Fibroblast of lung (primary cell): Measurements from ENCODE around the gene LDHB. TPM values are rescaled to one million over a fixed set of nuclear protein-coding genes. Genes with fewer than 3 reads are reported as not detected.

Source experiments
- DNase-seq, 2 donors: peaks; one replicate each; pipeline versions ENCODE4 v3.0.0 to v3.0.0-alpha.2; 2010; ENCODE audit warnings: low read depth in 2 of 2
- H2AFZ ChIP-seq: 2 replicates; pipeline ENCODE4 v1.5.1; 2012; ENCODE audit warnings: low read length, control low read depth, inconsistent platforms
- H3K27ac ChIP-seq: 2 replicates; pipeline ENCODE4 v1.5.1; 2011; ENCODE audit warnings: low read length, control low read depth; ENCODE audit not compliant: insufficient read depth
- H3K27me3 ChIP-seq: 2 replicates; pipeline ENCODE4 v1.5.1; 2011; ENCODE audit warnings: mild to moderate bottlenecking, low read length; ENCODE audit not compliant: control insufficient read depth, insufficient read depth
- H3K36me3 ChIP-seq: 2 replicates; pipeline ENCODE4 v1.5.1; 2011; ENCODE audit warnings: low read length; ENCODE audit not compliant: control insufficient read depth, insufficient read depth
- H3K4me1 ChIP-seq: 2 replicates; pipeline ENCODE4 v1.5.1; 2011; ENCODE audit warnings: low read length; ENCODE audit not compliant: control insufficient read depth, insufficient read depth; ENCODE audit errors: extremely low read depth
- H3K4me2 ChIP-seq: 2 replicates; pipeline ENCODE4 v1.5.1; 2011; ENCODE audit warnings: low read length, control low read depth; ENCODE audit not compliant: insufficient read depth; ENCODE audit errors: extremely low read depth
- H3K4me3 ChIP-seq, 4 experiments: fragments of 200-600 bp in 1 of 4; sonication (generic) in 1 of 4; replicated peaks in 1 of 4; 2 replicates each; pipeline ENCODE4 v1.5.1; 2011 to 2016; ENCODE audit warnings: low read length in 4 of 4, low read depth in 3 of 4, mild to moderate bottlenecking in 3 of 4, control low read depth in 2 of 4, inconsistent platforms in 1 of 4, mixed read lengths in 1 of 4; ENCODE audit not compliant: insufficient read depth in 1 of 4; ENCODE audit errors: control extremely low read depth in 1 of 4
- H3K79me2 ChIP-seq: 2 replicates; pipeline ENCODE4 v1.5.1; 2012; ENCODE audit warnings: mild to moderate bottlenecking, low read length, inconsistent platforms; ENCODE audit not compliant: control insufficient read depth, insufficient read depth
- H3K9ac ChIP-seq: 2 replicates; pipeline ENCODE4 v1.5.1; 2011; ENCODE audit warnings: mild to moderate bottlenecking, low read length, control low read depth; ENCODE audit not compliant: insufficient read depth
- H3K9me3 ChIP-seq: 2 replicates; pipeline ENCODE4 v1.5.1; 2012; ENCODE audit warnings: low read depth, low read length; ENCODE audit not compliant: control insufficient read depth, insufficient read depth
- H4K20me1 ChIP-seq: 2 replicates; pipeline ENCODE4 v1.5.1; 2011; ENCODE audit warnings: low read length; ENCODE audit not compliant: control insufficient read depth, insufficient read depth; ENCODE audit errors: extremely low read depth
- CTCF ChIP-seq, 2 donors: IDR thresholded peaks in 1 of 2; conservative IDR thresholded peaks in 1 of 2; 1 replicate in 1 of 2; 2 replicates in 1 of 2; pipeline ENCODE4 v1.5.1; 2011 to 2012; ENCODE audit warnings: low read length in 2 of 2, control low read depth in 1 of 2, inconsistent platforms in 1 of 2, low read depth in 1 of 2, mild to moderate bottlenecking in 1 of 2
- EZH2 ChIP-seq: IDR thresholded peaks from 2 replicates; pipeline ENCODE4 v1.5.1; 2012; ENCODE audit warnings: low read length, control low read depth, mild to moderate bottlenecking; ENCODE audit errors: missing control alignments
- polyA plus RNA-seq, 2 donors: library from polyadenylated mRNA; depleted of rRNA in 1 of 2; stranded (reverse) in 1 of 2; unstranded in 1 of 2; fragments of >200 nt; gene quantifications; 2 replicates each; pipeline ENCODE4 v1.2.1, GENCODE V29; 2011 to 2012; ENCODE audit warnings: missing spikeins in 1 of 2
- total RNA-seq: library from RNA; depleted of rRNA; stranded (reverse); fragments of >200 nt; gene quantifications from 2 replicates; pipeline ENCODE4 v1.2.1, GENCODE V29; 2014

Gene LDHB
- total and polyA plus RNA-seq, 2 donors (not counting 1 experiment from before 2014, with no cell fraction given) = 628 to 905 TPM

- Histone ChIP-seq H2AFZ (no peak overlapping the region), H4K20me1 (no peaks in the 10 kb centered on the region), H3K27ac (no peak overlapping the region), H3K36me3 (no peaks in the 10 kb centered on the region), H3K79me2 (no peaks in the 10 kb centered on the region), H3K9ac (no peak overlapping the region), H3K4me3 (no peak overlapping the region), H3K4me2 (no peak overlapping the region), H3K9me3 (no peaks in the 10 kb centered on the region), H3K4me1 (no peaks in the 10 kb centered on the region), H3K27me3 (no peaks in the 10 kb centered on the region)
- no peak for DNase-seq
- no peak for TF ChIP-seq EZH2
- no peak for TF ChIP-seq CTCF (conservative IDR thresholded peaks at IDR 0.05 in 1 of 2, IDR thresholded peaks at IDR 0.05 in 1 of 2; ENCODE audit: low read depth in 1 of 2, low read length in 2 of 2)
Observed at GRCh38 chr12:21694660-21695059, 37.0 kb upstream of the LDHB start.

- DNase-seq = no peak
Observed at GRCh38 chr12:21691515-21691914, 33.9 kb upstream of the LDHB start.

GRCh38 chr12:21690704-21691368 is 33.2 kb upstream of the LDHB start:
- Histone ChIP-seq H3K27me3 (no peaks in the 10 kb centered on the region), H2AFZ (no peak overlapping the region), H3K27ac (no peak overlapping the region), H3K4me3 (no peak overlapping the region), H3K4me2 (no peak overlapping the region), H3K9ac (no peak overlapping the region), H3K9me3 (no peaks in the 10 kb centered on the region), H3K4me1 (no peaks in the 10 kb centered on the region), H3K79me2 (no peaks in the 10 kb centered on the region), H3K36me3 (no peaks in the 10 kb centered on the region), H4K20me1 (no peaks in the 10 kb centered on the region)
- TF ChIP-seq CTCF (conservative IDR thresholded peaks at IDR 0.05 in 1 of 2, IDR thresholded peaks at IDR 0.05 in 1 of 2; ENCODE audit: low read depth in 1 of 2, low read length in 2 of 2) = no peak
- DNase-seq = no peak

More at GRCh38 chr12:21691515-21691914, 33.9 kb upstream of the LDHB start:
- Histone ChIP-seq H3K4me1 (no peaks in the 10 kb centered on the region), H3K27me3 (no peaks in the 10 kb centered on the region), H3K27ac (no peak overlapping the region), H3K36me3 (no peaks in the 10 kb centered on the region), H3K79me2 (no peaks in the 10 kb centered on the region), H3K4me3 (no peak overlapping the region), H3K9me3 (no peaks in the 10 kb centered on the region), H3K4me2 (no peak overlapping the region), H4K20me1 (no peaks in the 10 kb centered on the region), H2AFZ (no peak overlapping the region), H3K9ac (no peak overlapping the region)
- no peak for TF ChIP-seq CTCF (conservative IDR thresholded peaks at IDR 0.05 in 1 of 2, IDR thresholded peaks at IDR 0.05 in 1 of 2; ENCODE audit: low read depth in 1 of 2, low read length in 2 of 2)
- no peak for TF ChIP-seq EZH2
